Measurements from ENCODE around the gene NEUROD4. TPM values are rescaled to one million over a fixed set of nuclear protein-coding genes. Genes with fewer than 3 reads are reported as not detected.

The NEUROD4 gene
- total RNA-seq, 3 donors from 2014 or later (not counting 1 experiment from before 2014, with no cell fraction given) = not detected

- no peak for DNase-seq
- Histone ChIP-seq H3K36me3 (ENCODE audit: control insufficient read depth, insufficient read depth, low read length) (no peaks in the 10 kb centered on the region), H3K4me3 (ENCODE audit: low read length) (no peak overlapping the region), H3K27me3 (ENCODE audit: control insufficient read depth, insufficient read depth, low read length) (peaks cover 7% of the 10 kb centered on the region), H3K27ac (ENCODE audit: low read length) (no peak overlapping the region), H3K9me3 (ENCODE audit: control insufficient read depth, insufficient read depth, low read length) (peaks cover 9% of the 10 kb centered on the region), H3K4me1 (ENCODE audit: control insufficient read depth, insufficient read depth, low read length) (no peaks in the 10 kb centered on the region)
- WGBS (ENCODE audit: insufficient coverage) = 63% methylated on average over 6 of the region's 6 CpGs
- no peak for TF ChIP-seq CTCF (IDR thresholded peaks at IDR 0.05)
- Mint-ChIP-seq H3K27ac (no peak overlapping the region), H3K4me3 (no peak overlapping the region), H3K36me3 (peaks cover 8% of the 10 kb centered on the region), H3K9me3 (no peaks in the 10 kb centered on the region), H3K27me3 (ENCODE audit: low read depth in 2 of 2) (peaks cover 26 to 32% of the 10 kb centered on the region in 2 donors), H3K4me1 (no peaks in the 10 kb centered on the region)
- intact Hi-C loops (cut with micrococcal nuclease) = no loop called here
- ATAC-seq = no peak
Observed at GRCh38 chr12:55008944-55009585, 10.7 kb upstream of the NEUROD4 start.

GRCh38 chr12:55017416-55017925 lies 2.3 kb upstream of the NEUROD4 start:
- H3K27me3 ChIP-seq (ENCODE audit: control insufficient read depth, insufficient read depth, low read length) = peaks cover 36% of the 10 kb centered on the region

DNA sequence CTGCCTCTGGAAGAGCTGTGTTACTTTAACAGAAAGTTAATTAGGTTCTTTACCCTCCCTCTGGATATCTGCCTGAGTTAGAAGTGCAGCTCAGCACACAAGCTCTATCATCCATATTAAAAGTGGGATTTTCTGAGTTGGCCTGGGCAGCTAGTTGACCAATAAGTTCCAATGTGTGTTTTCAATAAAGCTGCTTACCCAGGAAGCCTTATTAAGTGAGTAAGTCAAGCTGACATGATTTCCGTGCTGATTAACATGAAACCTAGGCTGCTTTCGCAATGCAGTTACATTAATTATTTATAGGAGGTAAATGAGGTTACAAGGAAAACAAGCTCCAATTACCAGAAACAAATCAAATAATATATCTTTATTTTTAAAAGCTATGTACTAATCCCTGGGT lies 4.8 kb downstream of the NEUROD4 start:
- no peak overlapping the region for H3K4me3 Mint-ChIP-seq
- no peaks in the 10 kb centered on the region for H3K36me3 ChIP-seq (ENCODE audit: control insufficient read depth, insufficient read depth, low read length)
- peaks cover 32% of the 10 kb centered on the region for H3K27me3 ChIP-seq (ENCODE audit: control insufficient read depth, insufficient read depth, low read length)
- H3K4me1 Mint-ChIP-seq = peaks cover 4 to 6% of the 10 kb centered on the region in 2 donors
- H3K36me3 Mint-ChIP-seq = no peaks in the 10 kb centered on the region
- TF ChIP-seq CTCF (IDR thresholded peaks at IDR 0.05) = no peak
- peaks cover 36 to 78% of the 10 kb centered on the region in 2 donors for H3K27me3 Mint-ChIP-seq (ENCODE audit: low read depth in 2 of 2)
- no peak for DNase-seq
- no peaks in the 10 kb centered on the region for H3K9me3 ChIP-seq (ENCODE audit: control insufficient read depth, insufficient read depth, low read length)
- intact Hi-C loops (cut with micrococcal nuclease) = no loop called here
- no peak for ATAC-seq
- 83% methylated on average over 1 of the region's 2 CpGs for WGBS (ENCODE audit: insufficient coverage)
- H3K27ac ChIP-seq (ENCODE audit: low read length) = no peak overlapping the region
- no peaks in the 10 kb centered on the region for H3K9me3 Mint-ChIP-seq
- H3K27ac Mint-ChIP-seq = no peak overlapping the region
- H3K4me3 ChIP-seq (ENCODE audit: low read length) = no peak overlapping the region
- no peaks in the 10 kb centered on the region for H3K4me1 ChIP-seq (ENCODE audit: control insufficient read depth, insufficient read depth, low read length)

More at GRCh38 chr12:55017416-55017925, 2.3 kb upstream of the NEUROD4 start:
- no peak overlapping the region for H3K27ac Mint-ChIP-seq
- ATAC-seq = no peak
- peaks cover 31 to 50% of the 10 kb centered on the region in 2 donors for H3K27me3 Mint-ChIP-seq (ENCODE audit: low read depth in 2 of 2)
- no peak overlapping the region for H3K4me3 ChIP-seq (ENCODE audit: low read length)
- H3K4me1 ChIP-seq (ENCODE audit: control insufficient read depth, insufficient read depth, low read length) = no peaks in the 10 kb centered on the region
- 37% methylated on average over 3 of the region's 3 CpGs for WGBS (ENCODE audit: insufficient coverage)
- intact Hi-C loops (cut with micrococcal nuclease) = no loop called here
- H3K9me3 ChIP-seq (ENCODE audit: control insufficient read depth, insufficient read depth, low read length) = peaks cover 9% of the 10 kb centered on the region
- no peak for TF ChIP-seq CTCF (IDR thresholded peaks at IDR 0.05)
- no peak overlapping the region for H3K27ac ChIP-seq (ENCODE audit: low read length)
- no peak for DNase-seq
- H3K4me1 Mint-ChIP-seq = peaks cover 7 to 9% of the 10 kb centered on the region in 2 donors
- peaks cover 6% of the 10 kb centered on the region for H3K36me3 Mint-ChIP-seq
- H3K36me3 ChIP-seq (ENCODE audit: control insufficient read depth, insufficient read depth, low read length) = no peaks in the 10 kb centered on the region
- H3K4me3 Mint-ChIP-seq = no peak overlapping the region
- H3K9me3 Mint-ChIP-seq = no peaks in the 10 kb centered on the region

- Histone ChIP-seq H3K4me1 (ENCODE audit: control insufficient read depth, insufficient read depth, low read length) (no peaks in the 10 kb centered on the region), H3K27ac (ENCODE audit: low read length) (no peak overlapping the region), H3K9me3 (ENCODE audit: control insufficient read depth, insufficient read depth, low read length) (no peaks in the 10 kb centered on the region), H3K4me3 (ENCODE audit: low read length) (no peak overlapping the region), H3K36me3 (ENCODE audit: control insufficient read depth, insufficient read depth, low read length) (no peaks in the 10 kb centered on the region), H3K27me3 (ENCODE audit: control insufficient read depth, insufficient read depth, low read length) (peaks cover 28% of the 10 kb centered on the region)
- no peaks in the 10 kb centered on the region for H3K9me3 Mint-ChIP-seq
- intact Hi-C loops (cut with micrococcal nuclease) = no loop called here
- 86% methylated on average over 2 of the region's 2 CpGs for WGBS (ENCODE audit: insufficient coverage)
- ATAC-seq (no peak), DNase-seq (no peak)
- H3K27me3 Mint-ChIP-seq (ENCODE audit: low read depth in 2 of 2) = peaks cover 31 to 69% of the 10 kb centered on the region in 2 donors
- H3K4me3 Mint-ChIP-seq = no peak overlapping the region
- no peak for TF ChIP-seq CTCF (IDR thresholded peaks at IDR 0.05)
- no peak overlapping the region for H3K27ac Mint-ChIP-seq
- no peaks in the 10 kb centered on the region for H3K36me3 Mint-ChIP-seq
- no peaks in the 10 kb centered on the region for H3K4me1 Mint-ChIP-seq
Observed at GRCh38 chr12:55025508-55025907, 5.7 kb downstream of the NEUROD4 start.
